Fibroblast of the aortic adventitia (primary cell): ENCODE measurements around the gene SCARF2. TPM values are rescaled to one million over a fixed set of nuclear protein-coding genes. Genes with fewer than 3 reads are reported as not detected.
"Not testable (repeated sequence)": the region's sequence is repeated elsewhere in the genome, so short reads cannot be mapped to it uniquely, and the experiment has no call there.

ENCODE experiments used
- DNase-seq: peaks from one replicate; pipeline ENCODE4 v3.0.0-alpha.2; 2010; ENCODE audit warnings: low read depth
- H3K4me3 ChIP-seq: 2 replicates; pipeline ENCODE4 v1.5.1; 2011; ENCODE audit warnings: low read depth, mild to moderate bottlenecking, control low read depth, low read length, moderate library complexity
- total RNA-seq: library from RNA; depleted of rRNA; stranded (reverse); fragments of >200 nt; gene quantifications from 2 replicates; pipeline ENCODE4 v1.2.3, GENCODE V29; 2012; ENCODE audit warnings: low replicate concordance
- TF ChIP-seq, protein P1 (sequence below): IDR thresholded peaks from 2 replicates; pipeline ENCODE4 v1.5.1; 2011; ENCODE audit warnings: mild to moderate bottlenecking, low read length, control low read depth, inconsistent platforms; ENCODE audit not compliant: insufficient read depth

Gene SCARF2
- total RNA-seq, 1 donor, result 11.8 TPM

- TF ChIP-seq, protein P1, sequence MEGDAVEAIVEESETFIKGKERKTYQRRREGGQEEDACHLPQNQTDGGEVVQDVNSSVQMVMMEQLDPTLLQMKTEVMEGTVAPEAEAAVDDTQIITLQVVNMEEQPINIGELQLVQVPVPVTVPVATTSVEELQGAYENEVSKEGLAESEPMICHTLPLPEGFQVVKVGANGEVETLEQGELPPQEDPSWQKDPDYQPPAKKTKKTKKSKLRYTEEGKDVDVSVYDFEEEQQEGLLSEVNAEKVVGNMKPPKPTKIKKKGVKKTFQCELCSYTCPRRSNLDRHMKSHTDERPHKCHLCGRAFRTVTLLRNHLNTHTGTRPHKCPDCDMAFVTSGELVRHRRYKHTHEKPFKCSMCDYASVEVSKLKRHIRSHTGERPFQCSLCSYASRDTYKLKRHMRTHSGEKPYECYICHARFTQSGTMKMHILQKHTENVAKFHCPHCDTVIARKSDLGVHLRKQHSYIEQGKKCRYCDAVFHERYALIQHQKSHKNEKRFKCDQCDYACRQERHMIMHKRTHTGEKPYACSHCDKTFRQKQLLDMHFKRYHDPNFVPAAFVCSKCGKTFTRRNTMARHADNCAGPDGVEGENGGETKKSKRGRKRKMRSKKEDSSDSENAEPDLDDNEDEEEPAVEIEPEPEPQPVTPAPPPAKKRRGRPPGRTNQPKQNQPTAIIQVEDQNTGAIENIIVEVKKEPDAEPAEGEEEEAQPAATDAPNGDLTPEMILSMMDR, result no peak
- no peak overlapping the region for H3K4me3 ChIP-seq
- no peak for DNase-seq
These were observed 37.5 kb upstream of the SCARF2 start for GRCh38 chr22:20475115-20475436.

GRCh38 chr22:20472629-20473442, 35.2 kb upstream of the SCARF2 start:
- DNase-seq, result no peak
- H3K4me3 ChIP-seq, result no peak overlapping the region
- TF ChIP-seq, protein P1, result no peak

- DNase-seq, result no peak
- TF ChIP-seq, protein P1, result no peak
- no peak overlapping the region for H3K4me3 ChIP-seq
These were observed 33.7 kb upstream of the SCARF2 start for GRCh38 chr22:20471126-20471833.

DNA sequence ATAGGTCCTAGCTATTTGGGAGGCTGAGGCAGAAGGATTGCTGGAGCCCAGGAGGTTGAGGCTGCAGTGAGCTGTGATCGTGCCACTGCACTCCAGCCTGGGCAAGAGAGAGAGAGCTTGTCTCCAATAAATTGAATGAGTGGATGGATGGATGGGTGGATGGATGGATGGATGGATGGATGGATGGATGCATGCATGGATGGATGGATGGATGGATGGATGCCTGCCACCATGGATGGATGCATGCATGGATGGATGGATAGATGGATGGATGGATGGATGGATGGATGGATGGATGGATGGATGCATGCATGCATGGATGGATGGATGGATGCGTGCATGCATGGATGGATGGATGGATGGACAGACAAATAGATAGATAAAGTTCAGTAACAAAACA, 32.9 kb upstream of the SCARF2 start:
- not testable (repeated sequence) for DNase-seq, H3K4me3 ChIP-seq

- TF ChIP-seq, protein P1, result no peak
- no peak for DNase-seq
- H3K4me3 ChIP-seq, result no peak overlapping the region
These were observed 31.7 kb upstream of the SCARF2 start for GRCh38 chr22:20469110-20469868.

DNA sequence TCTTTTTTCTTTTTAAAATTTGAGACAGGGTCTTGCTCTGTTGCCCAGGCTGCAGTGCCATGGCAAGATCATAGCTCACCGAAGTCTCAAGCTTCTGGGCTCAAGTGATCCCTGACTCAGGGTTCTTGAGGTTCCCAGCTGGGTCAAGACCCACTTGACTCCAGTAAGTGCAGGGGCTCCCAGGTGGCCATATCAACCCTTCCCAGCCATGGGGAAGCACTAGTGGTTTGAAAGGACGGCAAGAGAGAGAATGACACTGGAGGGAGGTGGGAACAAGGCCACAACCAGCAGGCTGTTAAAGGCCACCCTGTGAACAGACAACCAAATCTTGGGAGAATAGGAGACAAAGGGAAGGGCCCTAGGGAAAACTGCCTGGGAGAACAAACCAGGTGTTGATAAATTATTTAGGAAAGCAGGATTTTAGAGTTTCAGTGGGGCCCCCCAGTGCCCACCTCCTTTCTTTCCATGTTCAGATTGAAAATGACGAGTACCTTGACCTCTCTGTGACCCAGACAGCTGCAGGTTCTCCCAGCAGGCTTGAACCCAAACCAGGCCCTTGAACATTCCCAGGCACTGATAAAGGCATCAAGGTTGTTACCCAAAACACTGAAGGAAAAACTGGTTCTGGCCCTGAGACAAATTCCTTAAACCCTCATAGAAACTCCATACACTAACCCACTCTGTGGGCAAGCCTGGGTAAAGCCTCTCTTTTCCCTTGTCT, 29.2 kb upstream of the SCARF2 start:
- no peak overlapping the region for H3K4me3 ChIP-seq
- TF ChIP-seq, protein P1, result no peak
- DNase-seq, result no peak

DNA sequence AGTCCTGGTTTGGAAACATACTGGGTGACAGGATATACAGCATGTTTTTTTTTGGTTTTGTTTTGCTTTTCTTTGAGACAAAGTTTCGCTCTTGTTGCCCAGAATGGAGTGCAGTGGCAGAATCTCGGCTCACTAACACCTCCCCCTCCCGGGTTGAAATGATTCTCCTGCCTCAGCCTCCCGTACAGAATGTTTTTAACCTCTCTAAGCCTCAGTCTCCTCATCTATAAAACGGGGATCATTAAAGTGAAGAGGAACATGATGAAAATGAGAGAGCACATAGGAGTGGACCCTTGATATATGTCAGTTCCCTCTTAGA, 28.1 kb upstream of the SCARF2 start:
- TF ChIP-seq, protein P1, result no peak
- DNase-seq, result no peak

More for the DNA sequence above, 28.1 kb upstream of the SCARF2 start:
- H3K4me3 ChIP-seq, result no peak overlapping the region
